Lower lobe of right lung (tissue), 2 donors: ENCODE measurements around the gene NANOGP8. TPM values are rescaled to one million over a fixed set of nuclear protein-coding genes. Genes with fewer than 3 reads are reported as not detected.

Experiments
- ATAC-seq, 2 donors: fragments of 200-7000 bp; cut with Tn5 transposase; one replicate each; pipeline ENCODE4 v1.9.1; 2020 to 2022; ENCODE audit warnings: mild to moderate bottlenecking in 2 of 2, moderate library complexity in 2 of 2
- DNase-seq: peaks from one replicate; pipeline ENCODE4 v3.0.0-alpha.2; 2020
- H3K27ac ChIP-seq: fragments of 200-600 bp; one replicate; pipeline ENCODE4 v1.8.0; 2022
- H3K27me3 ChIP-seq: fragments of 200-600 bp; one replicate; pipeline ENCODE4 v1.8.0; 2022; ENCODE audit warnings: low read depth
- H3K36me3 ChIP-seq: fragments of 200-600 bp; one replicate; pipeline ENCODE4 v1.8.0; 2022; ENCODE audit warnings: mild to moderate bottlenecking
- H3K4me1 ChIP-seq: fragments of 200-600 bp; one replicate; pipeline ENCODE4 v1.8.0; 2022
- H3K4me3 ChIP-seq: fragments of 200-600 bp; one replicate; pipeline ENCODE4 v1.8.0; 2022; ENCODE audit warnings: mild to moderate bottlenecking
- H3K9me3 ChIP-seq: fragments of 200-600 bp; one replicate; pipeline ENCODE4 v1.8.0; 2022
- intact Hi-C: fragments of 100-400 bp; cut with DNase I; formaldehyde crosslinking; loops from one replicate; pipeline ENCODE4 v1.11.0; 2022
- total RNA-seq: library from RNA; stranded (reverse); fragmentation: NEBNext Ultra II Directional; extraction: Animal tissue kit (Norgen Biotek cat#: 25700); gene quantifications from one replicate; pipeline ENCODE4 v1.2.1, GENCODE V29; 2021
- TF ChIP-seq, protein P1 (sequence below): fragments of 200-600 bp; IDR thresholded peaks from one replicate; pipeline ENCODE4 v1.8.0; 2022; ENCODE audit warnings: antibody characterized with exemption, mild to moderate bottlenecking
- donor health status: DM: no; HTN: yes; CAD: no; lungs with severe emphysema.

The NANOGP8 gene
- total RNA-seq, 1 donor from 2014 or later, result 0.59 TPM

DNA sequence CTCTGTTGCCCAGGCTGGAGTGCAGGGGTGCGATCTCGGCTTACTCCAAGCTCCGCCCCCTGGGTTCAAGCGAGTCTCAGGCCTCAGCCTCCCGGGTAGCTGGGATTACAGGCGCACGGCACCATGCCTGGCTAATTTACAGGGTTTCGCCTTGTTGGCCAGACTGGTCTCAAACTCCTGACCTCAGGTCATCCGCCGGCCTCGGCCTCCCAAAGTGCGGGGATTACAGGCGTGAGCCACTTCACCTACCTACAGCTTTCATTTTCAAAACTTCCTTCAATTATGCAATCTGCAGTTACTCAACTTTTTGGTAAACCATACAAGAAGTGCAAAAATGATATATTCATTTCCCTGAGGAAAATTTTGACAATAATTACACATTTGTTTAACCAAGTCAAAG lies 14.0 kb downstream of the NANOGP8 start:
- Histone ChIP-seq H3K9me3 (no peaks in the 10 kb centered on the region), H3K4me1 (no peaks in the 10 kb centered on the region), H3K27ac (no peak overlapping the region), H3K4me3 (no peak overlapping the region), H3K36me3 (no peaks in the 10 kb centered on the region), H3K27me3 (no peaks in the 10 kb centered on the region)
- intact Hi-C loops, result no loop called here
- TF ChIP-seq, protein P1, sequence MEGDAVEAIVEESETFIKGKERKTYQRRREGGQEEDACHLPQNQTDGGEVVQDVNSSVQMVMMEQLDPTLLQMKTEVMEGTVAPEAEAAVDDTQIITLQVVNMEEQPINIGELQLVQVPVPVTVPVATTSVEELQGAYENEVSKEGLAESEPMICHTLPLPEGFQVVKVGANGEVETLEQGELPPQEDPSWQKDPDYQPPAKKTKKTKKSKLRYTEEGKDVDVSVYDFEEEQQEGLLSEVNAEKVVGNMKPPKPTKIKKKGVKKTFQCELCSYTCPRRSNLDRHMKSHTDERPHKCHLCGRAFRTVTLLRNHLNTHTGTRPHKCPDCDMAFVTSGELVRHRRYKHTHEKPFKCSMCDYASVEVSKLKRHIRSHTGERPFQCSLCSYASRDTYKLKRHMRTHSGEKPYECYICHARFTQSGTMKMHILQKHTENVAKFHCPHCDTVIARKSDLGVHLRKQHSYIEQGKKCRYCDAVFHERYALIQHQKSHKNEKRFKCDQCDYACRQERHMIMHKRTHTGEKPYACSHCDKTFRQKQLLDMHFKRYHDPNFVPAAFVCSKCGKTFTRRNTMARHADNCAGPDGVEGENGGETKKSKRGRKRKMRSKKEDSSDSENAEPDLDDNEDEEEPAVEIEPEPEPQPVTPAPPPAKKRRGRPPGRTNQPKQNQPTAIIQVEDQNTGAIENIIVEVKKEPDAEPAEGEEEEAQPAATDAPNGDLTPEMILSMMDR, result no peak
- DNase-seq, result no peak
- ATAC-seq, result no peak

DNA sequence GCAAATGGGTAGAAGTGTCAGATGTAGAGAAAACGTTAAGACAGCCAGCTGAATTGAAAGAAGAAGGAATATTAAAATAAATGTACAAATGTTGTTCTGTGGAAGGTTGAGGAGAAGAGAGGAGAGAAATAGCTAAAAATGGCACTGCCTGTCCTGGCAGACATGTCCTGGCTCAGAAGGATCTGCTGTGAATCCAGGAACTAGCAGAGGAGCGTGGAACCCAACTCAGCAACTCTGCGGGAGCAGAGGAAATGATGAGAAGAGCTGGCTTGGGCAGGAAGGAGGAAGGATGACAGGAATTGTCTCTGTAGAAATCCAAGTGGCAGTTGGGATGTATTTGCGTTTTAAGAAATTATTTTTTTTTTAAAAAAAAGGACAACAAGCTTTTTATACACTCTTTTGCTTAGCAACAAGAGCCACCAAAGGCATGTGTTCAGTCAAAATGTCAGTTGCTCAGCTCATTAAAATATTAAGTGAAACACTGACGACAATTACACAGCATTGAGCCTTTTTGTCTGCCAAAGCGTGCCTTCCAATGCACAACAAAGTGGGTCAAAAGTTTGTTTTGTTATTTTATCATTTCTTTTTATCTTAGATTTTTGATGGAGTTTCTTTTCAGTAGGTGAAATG lies 16.1 kb downstream of the NANOGP8 start:
- intact Hi-C loops, result no loop called here
- Histone ChIP-seq H3K27me3 (no peaks in the 10 kb centered on the region), H3K27ac (peak overlapping the region; percentile 46), H3K4me3 (no peak overlapping the region), H3K36me3 (no peaks in the 10 kb centered on the region), H3K4me1 (no peaks in the 10 kb centered on the region), H3K9me3 (no peaks in the 10 kb centered on the region)
- DNase-seq (no peak), ATAC-seq (no peak)
- TF ChIP-seq, protein P1, result no peak

DNA sequence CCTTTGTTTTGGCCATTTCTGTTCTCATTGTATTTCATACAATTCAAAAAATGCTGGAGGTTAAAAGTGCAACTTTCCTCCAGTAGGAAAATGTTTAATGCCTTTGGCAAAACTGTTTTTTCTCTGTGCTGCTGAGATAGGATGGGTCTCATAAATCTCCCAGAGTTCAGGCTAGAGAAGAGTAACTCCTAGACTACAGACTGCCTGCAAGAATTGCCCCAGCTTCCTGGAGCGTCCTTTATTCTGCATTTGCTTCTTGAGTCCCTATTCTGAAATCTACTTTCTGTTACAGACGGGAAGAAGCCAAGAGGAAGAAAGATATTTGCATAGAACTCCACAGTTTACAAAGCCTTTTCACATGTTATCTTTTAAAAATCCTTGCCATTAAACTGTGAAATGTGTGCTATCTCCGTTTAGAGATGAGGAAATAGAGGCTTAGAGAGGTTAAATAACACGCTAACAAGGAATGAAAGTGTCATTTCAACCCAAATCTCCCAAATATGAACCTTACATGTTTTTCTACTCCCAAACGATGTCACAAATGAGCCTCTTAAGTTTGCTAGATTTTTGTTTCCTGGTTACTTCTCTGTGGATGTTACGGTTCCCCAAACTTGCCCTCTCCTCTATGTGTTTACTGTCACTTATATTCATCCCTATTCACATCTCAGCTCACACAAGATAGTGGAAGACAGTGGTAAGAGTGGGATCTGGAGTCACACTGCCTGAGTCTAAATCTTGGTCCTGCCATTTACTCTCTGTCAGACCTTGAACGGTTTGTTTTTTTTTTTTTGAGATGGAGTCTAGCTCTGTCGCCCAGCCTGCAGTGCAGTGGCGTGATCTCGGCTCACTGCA lies 17.4 kb downstream of the NANOGP8 start:
- H3K4me1 ChIP-seq, result no peaks in the 10 kb centered on the region
- intact Hi-C loops, result no loop called here
- no peaks in the 10 kb centered on the region for H3K27me3 ChIP-seq
- DNase-seq, result no peak
- H3K9me3 ChIP-seq, result no peaks in the 10 kb centered on the region
- no peaks in the 10 kb centered on the region for H3K36me3 ChIP-seq
- ATAC-seq, result no peak
- H3K4me3 ChIP-seq, result no peak overlapping the region
- no peak overlapping the region for H3K27ac ChIP-seq
- TF ChIP-seq, protein P1, result no peak

DNA sequence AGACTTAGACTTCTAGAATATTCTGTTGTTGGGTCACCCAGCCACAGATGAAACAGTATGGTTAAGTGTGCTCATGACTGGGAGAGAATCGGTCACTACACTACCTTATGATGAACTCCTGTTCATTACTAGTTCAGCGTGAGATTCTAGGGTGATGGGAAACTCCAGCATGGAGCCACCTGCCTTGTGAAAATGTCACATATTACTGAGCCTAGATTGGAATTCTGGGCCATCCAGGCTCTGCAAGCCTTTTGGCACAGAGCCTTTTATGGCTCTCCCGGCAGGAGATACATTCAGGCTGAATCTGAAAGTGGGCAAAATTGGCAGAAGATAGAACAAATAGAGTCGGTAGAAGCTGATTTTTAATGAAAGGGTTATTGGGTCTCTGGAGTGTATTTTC lies 19.0 kb downstream of the NANOGP8 start:
- H3K27ac ChIP-seq, result no peak overlapping the region
- no peaks in the 10 kb centered on the region for H3K4me1 ChIP-seq
- DNase-seq (no peak), ATAC-seq (no peak)
- H3K9me3 ChIP-seq, result no peaks in the 10 kb centered on the region
- no peaks in the 10 kb centered on the region for H3K27me3 ChIP-seq
- no peak overlapping the region for H3K4me3 ChIP-seq
- TF ChIP-seq, protein P1, result no peak
- no peaks in the 10 kb centered on the region for H3K36me3 ChIP-seq
- intact Hi-C loops, result no loop called here

DNA sequence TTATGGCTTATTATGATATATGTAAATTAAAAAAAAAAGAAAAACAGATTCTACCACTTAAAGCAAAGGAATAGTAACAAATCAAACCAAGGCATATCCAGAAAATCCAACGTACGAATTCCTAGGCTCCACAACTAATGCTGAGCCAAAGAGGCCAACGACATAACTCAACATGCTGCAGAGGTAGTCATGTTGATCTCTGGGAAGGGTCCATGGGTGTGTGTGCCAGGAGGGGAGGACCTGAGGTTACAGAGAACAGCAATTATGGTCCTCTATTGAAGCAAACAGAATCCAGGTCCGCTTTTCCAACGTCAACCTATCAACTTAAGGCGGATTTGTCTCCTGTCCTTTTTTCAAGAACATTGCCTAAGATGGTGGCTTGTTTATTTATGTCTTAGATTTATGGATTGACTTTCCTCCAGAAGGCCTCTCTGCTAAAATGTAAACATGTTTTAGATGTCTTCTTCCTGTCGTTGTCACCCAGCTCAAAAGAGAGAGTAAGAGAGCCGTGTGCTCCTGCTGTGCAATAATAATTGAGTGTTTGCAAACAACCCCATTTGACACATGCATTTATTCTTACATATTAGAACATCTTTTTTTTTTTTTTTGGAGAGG lies 20.4 kb downstream of the NANOGP8 start:
- no peak for DNase-seq
- intact Hi-C loops, result no loop called here
- H3K27ac ChIP-seq, result no peak overlapping the region

More for the DNA sequence above, 20.4 kb downstream of the NANOGP8 start:
- H3K9me3 ChIP-seq, result no peaks in the 10 kb centered on the region
- H3K36me3 ChIP-seq, result no peaks in the 10 kb centered on the region
- no peaks in the 10 kb centered on the region for H3K4me1 ChIP-seq
- no peaks in the 10 kb centered on the region for H3K27me3 ChIP-seq
- no peak overlapping the region for H3K4me3 ChIP-seq
- TF ChIP-seq, protein P1, result no peak
- no peak for ATAC-seq
